OCI-LY1 (cell line): Measurements from ENCODE around the gene FOXD4.
"Not testable (repeated sequence)": the region's sequence is repeated elsewhere in the genome, so short reads cannot be mapped to it uniquely, and the experiment has no call there.

ENCODE experiments used
- H2AFZ ChIP-seq: fragments of 200-600 bp; sonication (generic), shearing (Covaris generic); 2 replicates; pipeline ENCODE4 v1.6.0; 2014; ENCODE audit warnings: antibody characterized with exemption, mild to moderate bottlenecking, low read length
- H3F3A ChIP-seq: fragments of 200-600 bp; sonication (generic), shearing (Covaris generic); 2 replicates; pipeline ENCODE4 v1.6.0; 2014; ENCODE audit warnings: mild to moderate bottlenecking, antibody characterized with exemption, low read length, moderate library complexity; ENCODE audit not compliant: insufficient read depth
- H3K27ac ChIP-seq: fragments of 200-600 bp; sonication (generic); 2 replicates; pipeline ENCODE4 v1.5.1; 2014; ENCODE audit warnings: low read length, mixed run types, mild to moderate bottlenecking, low read depth; ENCODE audit not compliant: poor library complexity, severe bottlenecking
- H3K27me3 ChIP-seq: fragments of 200-600 bp; sonication (generic); 2 replicates; pipeline ENCODE4 v1.6.0; 2014; ENCODE audit warnings: antibody characterized with exemption, mild to moderate bottlenecking, low read length, moderate library complexity; ENCODE audit not compliant: insufficient read depth
- H3K36me3 ChIP-seq: fragments of 200-600 bp; sonication (generic); 2 replicates; pipeline ENCODE4 v1.6.1; 2014; ENCODE audit warnings: mild to moderate bottlenecking, antibody characterized with exemption, low read length, moderate library complexity, mixed read lengths; ENCODE audit not compliant: insufficient read depth
- H3K4me1 ChIP-seq: fragments of 200-600 bp; sonication (generic); 2 replicates; pipeline ENCODE4 v1.5.1; 2014; ENCODE audit warnings: mild to moderate bottlenecking, low read length, moderate library complexity; ENCODE audit not compliant: insufficient read depth, severe bottlenecking
- H3K4me2 ChIP-seq: fragments of 200-600 bp; sonication (generic), shearing (Covaris generic); 2 replicates; pipeline ENCODE4 v1.6.1; 2014; ENCODE audit warnings: low read length
- H3K4me3 ChIP-seq: fragments of 200-600 bp; sonication (generic); 2 replicates; pipeline ENCODE4 v1.5.1; 2014; ENCODE audit warnings: low read length, low read depth, mild to moderate bottlenecking, mixed read lengths; ENCODE audit not compliant: poor library complexity, severe bottlenecking
- H3K79me2 ChIP-seq: fragments of 200-600 bp; shearing (Covaris generic); 2 replicates; pipeline ENCODE4 v1.6.1; 2016; ENCODE audit warnings: mixed run types, low read length, mixed read lengths; ENCODE audit not compliant: insufficient read depth
- H3K9ac ChIP-seq: fragments of 200-600 bp; sonication (generic), shearing (Covaris generic); 2 replicates; pipeline ENCODE4 v1.6.1; 2014; ENCODE audit warnings: mild to moderate bottlenecking, low read length, mixed read lengths
- H3K9me2 ChIP-seq: fragments of 200-600 bp; sonication (generic), shearing (Covaris generic); 2 replicates; pipeline ENCODE4 v1.6.1; 2014; ENCODE audit warnings: low read depth, mild to moderate bottlenecking, low read length, mixed read lengths
- H3K9me3 ChIP-seq: fragments of 200-600 bp; shearing (Covaris generic); 2 replicates; pipeline ENCODE4 v1.6.1; 2014; ENCODE audit warnings: low read length, mixed read lengths
- H4K20me1 ChIP-seq: fragments of 200-600 bp; sonication (generic), shearing (Covaris generic); 2 replicates; pipeline ENCODE4 v1.6.0; 2016; ENCODE audit warnings: mild to moderate bottlenecking, low read length; ENCODE audit not compliant: insufficient read depth

The FOXD4 gene

DNA sequence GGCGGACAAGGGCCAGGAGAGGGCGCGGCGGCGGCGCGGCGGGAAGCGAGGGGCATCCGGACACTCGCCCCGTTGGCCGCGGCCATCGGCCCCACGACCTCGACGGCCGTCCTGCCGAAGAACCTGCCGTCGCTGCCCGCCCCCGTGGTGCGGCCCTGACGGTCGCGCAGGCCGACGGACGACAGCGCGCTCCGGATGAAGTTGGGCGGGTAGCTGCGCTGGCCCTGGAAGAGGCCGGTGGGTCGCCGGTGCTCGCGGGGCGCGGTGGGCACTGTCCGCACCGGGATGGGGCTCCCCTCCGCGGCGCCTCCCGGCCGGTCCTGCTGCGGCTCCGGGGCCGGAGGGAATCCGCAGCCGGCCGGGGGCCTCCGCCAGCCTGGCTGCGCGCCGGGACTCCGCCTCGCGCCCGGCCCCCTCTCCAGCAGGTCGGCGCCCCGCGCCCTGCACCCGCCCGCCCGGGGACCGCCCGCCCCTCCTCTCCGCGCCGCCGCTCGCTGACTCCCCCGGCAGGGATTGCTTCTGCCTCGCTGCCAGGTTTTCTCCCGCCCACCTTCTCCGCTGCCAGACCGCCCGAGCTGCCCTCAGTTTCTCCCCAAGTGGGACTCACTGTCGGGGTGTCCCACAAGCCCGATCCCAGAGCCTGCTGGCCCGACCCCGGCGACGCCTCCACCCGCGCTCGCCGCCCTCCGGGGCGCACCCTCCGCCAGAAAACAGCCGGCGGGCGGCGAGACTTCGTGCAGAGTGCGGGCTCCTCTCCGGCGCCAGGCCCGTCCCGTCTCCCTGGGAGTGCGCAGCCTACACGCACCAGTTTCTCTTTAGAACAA is 44.9 kb downstream of the FOXD4 start:
- not testable (repeated sequence) for H3K4me2 ChIP-seq, H3F3A ChIP-seq, H3K36me3 ChIP-seq, H3K9me3 ChIP-seq, H2AFZ ChIP-seq, H3K27ac ChIP-seq, H3K79me2 ChIP-seq, H3K4me3 ChIP-seq, H3K9ac ChIP-seq, H3K9me2 ChIP-seq, H4K20me1 ChIP-seq, H3K4me1 ChIP-seq, H3K27me3 ChIP-seq
